ENCODE data around the gene OGDHL.

- TF ChIP-seq CTCF (conservative IDR thresholded peaks at IDR 0.05; ENCODE audit: low read depth, low read length) (no peak), EZH2 (IDR thresholded peaks at IDR 0.05; ENCODE audit: low read length, unreplicated experiment) (no peak)
Observed at GRCh38 chr10:49781247-49781646, 19.1 kb upstream of the OGDHL start.
